ENCODE measurements around the gene RNF126. TPM values are rescaled to one million over a fixed set of nuclear protein-coding genes. Genes with fewer than 3 reads are reported as not detected.

The RNF126 gene
- 20.0 TPM for total RNA-seq

DNA sequence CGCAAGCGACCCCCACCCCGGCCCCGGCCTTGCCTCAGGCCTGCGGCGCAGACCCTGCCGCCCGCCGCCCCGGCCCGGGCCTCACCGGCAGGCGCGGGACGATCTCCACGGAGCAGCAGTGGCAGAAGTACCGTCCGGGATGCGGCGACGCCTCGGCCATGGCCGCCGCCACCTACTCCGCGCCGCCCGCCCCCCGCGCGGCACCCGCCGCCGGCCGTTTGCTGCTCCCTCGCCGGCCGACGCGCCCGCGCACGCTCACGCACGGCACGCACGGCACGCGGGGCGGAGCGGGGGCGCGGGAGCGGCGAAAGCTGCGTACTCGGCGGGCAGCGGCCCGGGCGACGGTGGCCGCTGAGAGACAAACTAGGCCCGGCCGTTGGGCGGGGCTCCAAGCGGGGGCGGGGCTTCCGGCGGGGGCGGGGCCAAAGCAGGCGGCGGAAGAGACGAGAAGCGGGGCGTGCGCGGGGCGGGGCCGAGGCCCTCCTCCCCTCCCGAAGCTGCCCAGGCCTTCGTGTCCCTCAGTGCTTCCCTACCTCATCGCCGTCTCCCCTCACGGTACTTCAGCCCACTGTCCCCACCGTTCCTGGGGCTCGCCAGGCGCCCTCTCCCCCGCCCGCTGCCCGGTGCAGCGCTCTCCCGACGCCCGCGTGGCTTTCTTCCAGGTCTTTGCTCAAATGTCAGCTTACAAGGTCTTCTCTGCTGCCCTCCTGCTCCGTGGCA is at the start of gene RNF126:
Gene RNF126 (minus strand): TSS at position 253 of the 720 bp plus-strand sequence. CDS start 93 bp downstream, at position 160.

DNA sequence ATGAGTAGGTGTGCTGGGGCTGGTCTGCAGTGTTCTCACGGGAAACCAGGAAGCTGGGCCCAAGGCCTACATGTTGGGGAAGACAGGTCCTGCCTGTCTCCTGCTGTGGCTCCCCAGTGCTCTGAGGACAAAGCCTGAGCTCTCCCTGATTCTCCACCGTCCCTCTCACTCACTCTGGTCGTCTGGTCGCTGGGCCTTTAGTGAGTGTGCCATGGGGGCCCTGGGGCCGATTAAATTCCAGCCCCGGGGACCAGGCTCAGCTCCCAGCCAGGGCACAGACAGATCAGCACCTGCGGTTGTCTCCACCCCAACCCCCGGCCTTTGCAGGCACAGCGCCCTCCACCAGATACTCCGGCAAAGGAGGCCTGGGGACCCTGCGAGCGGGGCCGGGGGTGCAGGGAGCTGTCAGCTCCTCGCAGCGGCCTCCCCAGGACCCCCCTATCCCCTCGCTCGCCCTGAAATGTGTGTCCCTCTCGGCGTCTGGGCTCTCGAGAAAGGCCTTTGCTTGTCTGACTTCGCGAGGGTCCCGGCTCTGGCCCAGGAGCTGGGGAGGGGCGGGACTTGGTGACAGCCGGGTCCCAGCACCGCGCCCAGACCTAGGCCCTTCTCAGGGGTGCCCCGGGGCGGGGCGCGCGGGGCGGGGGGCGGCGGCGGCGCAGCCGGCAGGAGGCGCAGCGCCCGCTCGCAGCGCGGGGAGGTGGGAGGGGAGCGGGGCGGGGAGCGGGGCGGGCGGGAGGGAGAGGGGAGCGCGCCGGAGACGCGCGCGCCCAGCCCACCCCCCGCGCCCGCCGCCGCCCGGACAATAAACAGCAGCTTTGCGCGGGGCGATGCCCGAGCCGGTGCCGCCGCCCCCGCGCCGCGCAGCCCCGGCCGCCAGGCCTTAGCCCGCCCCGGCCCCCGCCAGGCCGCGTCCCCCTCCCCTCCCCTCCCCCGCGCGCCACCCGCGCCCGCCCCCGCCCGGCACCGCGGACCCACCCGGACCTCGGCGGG is 45.4 kb upstream of the RNF126 start, which contains the start of gene PALM:
Gene PALM (plus strand): TSS at position 782 of the 990 bp plus-strand sequence. CDS start 212 bp downstream, outside the sequence.

DNA sequence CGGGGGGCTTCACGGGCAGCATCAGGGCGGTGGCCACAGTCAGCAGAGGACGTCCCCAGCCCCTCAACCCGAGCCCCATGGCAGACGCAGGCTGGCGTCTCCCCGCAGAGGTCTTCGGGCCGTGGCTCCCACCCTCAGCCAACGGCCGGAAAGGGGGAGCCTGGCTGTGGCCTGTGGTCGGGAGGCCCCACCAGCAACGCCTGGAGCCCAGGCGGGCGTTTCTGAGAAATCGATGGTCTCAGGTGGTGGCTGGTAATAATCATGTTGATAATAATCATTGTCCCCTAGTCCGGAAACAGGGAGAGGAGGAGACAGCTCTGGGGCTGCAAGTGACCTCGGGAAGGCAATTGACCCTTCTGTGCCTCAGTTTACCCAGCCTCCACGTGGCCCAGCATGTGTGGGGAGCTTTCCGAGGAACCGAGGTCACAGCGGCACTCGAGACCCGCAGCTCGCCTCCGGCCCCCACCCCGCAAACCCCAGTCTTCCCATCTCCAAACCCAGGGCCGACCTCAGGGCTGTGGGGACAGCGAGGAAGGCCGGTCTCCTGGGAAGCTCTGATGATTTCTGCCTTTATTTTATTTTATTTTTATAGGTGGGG is 32.4 kb upstream of the RNF126 start, which contains the start of gene PRSS57:
Gene PRSS57 (minus strand): TSS at position 101 of the 598 bp plus-strand sequence. CDS start 22 bp downstream, at position 79.

DNA sequence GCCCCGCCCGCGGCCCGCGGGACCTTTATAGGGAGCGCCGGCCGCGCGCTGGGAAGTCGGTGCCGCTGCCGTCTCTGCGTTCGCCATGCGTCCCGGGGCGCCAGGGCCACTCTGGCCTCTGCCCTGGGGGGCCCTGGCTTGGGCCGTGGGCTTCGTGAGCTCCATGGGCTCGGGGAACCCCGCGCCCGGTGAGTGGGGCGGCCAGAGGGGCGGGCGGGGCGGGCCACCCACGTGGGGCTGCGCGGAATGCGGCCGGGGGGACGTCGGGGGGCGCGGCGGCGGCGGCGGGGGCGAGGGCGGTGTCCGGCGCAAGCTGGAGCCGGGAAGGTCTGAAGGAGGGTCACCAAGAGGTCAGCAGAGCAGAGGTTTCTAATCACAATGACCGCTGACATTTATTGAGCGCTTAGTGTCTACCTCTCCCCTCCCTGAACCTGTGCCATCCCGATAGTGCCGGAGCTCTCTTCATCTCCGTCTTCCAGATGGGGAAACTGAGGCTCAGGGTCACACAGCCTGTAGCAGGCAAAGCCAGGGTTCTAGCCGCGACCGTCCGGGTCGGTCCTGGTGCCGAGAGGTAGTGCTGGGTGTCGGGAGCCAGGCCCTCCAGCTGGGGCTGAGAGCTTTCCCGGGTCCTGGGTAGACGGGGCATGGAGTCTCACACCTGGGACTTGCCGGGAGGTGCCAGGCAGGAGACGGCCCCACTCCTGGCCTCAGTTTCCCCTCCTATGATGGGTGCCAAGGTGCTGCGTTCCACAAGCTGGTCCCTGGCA is 13.5 kb upstream of the RNF126 start, which contains the start of gene FSTL3:
Gene FSTL3 (plus strand): TSS at position 54 of the 767 bp plus-strand sequence. CDS start 32 bp downstream, at position 86.

DNA sequence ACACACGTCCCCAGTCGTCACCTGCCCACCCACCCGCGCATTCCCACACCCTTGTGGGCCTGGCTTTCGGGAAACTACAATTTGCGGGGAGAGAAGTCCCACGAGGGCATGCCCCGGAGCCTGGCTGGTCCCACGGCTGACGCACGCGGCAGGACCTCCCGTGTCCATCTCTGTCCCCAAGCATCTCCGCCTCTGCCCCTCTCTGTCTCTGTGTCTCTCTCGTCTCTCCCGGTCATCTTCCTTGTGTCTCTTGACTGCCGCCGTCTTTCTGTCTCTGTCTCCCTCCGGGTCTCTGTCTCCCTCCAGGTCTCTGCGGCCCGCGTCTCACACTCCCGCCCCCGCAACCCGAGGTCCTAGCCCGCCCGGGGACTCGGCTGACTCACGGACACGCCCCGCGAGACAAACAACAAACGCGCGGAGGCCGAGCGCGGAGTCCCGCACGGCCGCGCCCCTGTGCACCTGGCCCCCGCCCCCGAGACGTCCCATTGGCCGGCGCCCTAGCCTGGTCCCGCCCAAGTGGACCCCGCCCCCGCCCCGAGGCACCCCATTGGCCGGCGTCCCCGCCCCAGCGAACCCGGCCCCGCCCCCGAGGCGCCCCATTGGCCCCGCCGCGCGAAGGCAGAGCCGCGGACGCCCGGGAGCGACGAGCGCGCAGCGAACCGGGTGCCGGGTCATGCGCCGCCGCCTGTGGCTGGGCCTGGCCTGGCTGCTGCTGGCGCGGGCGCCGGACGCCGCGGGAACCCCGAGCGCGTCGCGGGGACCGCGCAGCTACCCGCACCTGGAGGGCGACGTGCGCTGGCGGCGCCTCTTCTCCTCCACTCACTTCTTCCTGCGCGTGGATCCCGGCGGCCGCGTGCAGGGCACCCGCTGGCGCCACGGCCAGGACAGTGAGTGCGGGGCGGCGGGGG is 23.5 kb downstream of the RNF126 start, which contains the start of gene FGF22:
Gene FGF22 (plus strand): TSS at position 627 of the 908 bp plus-strand sequence. CDS start 47 bp downstream, at position 674.

DNA sequence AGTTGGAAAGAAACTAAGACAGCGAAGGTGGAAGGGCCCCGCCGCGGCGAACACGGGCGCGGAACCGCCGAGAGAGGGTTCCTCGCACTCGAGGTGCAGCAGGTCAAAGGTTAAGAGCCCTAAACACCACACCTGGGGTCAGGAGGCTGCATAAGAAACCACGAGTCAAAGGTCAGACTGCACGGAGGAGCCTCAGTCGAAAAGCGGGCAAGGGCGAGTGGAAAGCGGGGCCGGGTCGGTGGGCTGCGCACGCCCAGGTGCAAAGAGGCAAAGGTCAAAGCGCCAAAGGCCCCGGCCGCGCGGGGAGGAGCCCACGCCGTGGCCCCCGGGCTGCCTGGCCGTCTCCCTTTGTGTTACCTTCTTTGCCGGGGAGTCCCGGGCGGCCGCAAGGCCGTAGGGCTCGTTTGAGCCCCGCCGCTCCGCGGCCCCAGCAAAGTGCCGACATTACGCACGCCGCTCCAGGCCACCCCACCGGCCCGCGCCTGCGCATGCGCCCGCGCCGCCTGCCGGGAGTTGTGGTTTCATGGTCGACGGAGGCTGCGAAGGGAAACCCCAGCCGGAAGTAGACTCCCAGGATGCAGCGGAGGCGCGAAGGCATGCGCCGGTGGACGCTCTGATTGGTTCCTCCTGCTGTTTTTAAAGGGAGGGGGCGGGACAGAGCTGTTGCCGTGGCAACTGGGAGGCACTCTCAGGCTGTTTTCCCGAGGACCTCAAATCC is 29.8 kb downstream of the RNF126 start, which contains the start of gene POLRMT:
Gene POLRMT (minus strand): TSS at position 470 of the 718 bp plus-strand sequence. CDS start 25 bp downstream, at position 445.

Other genes starting within 250 kb of the RNF126 start
- 18.2 TPM for gene SHC2, start 202.2 kb downstream of the RNF126 start, total RNA-seq
- gene MADCAM1, start 166.7 kb downstream of the RNF126 start, total RNA-seq: 0.63 TPM
- gene TPGS1, start 155.7 kb downstream of the RNF126 start, total RNA-seq: 18.8 TPM
- 41.6 TPM for gene CDC34, start 131.5 kb downstream of the RNF126 start, total RNA-seq
- gene GZMM, start 119.2 kb downstream of the RNF126 start, total RNA-seq: not detected
- 101 TPM for gene BSG, start 90.6 kb downstream of the RNF126 start, total RNA-seq
- 9.1 TPM for gene HCN2, start 73.3 kb downstream of the RNF126 start, total RNA-seq
- 21.6 TPM for gene POLRMT, start 29.7 kb downstream of the RNF126 start, total RNA-seq
- 0.63 TPM for gene FGF22, start 23.3 kb downstream of the RNF126 start, total RNA-seq
- 2.8 TPM for gene FSTL3, start 13.2 kb upstream of the RNF126 start, total RNA-seq
- not detected for gene PRSS57, start 32.2 kb upstream of the RNF126 start, total RNA-seq
- 123 TPM for gene PALM, start 45.7 kb upstream of the RNF126 start, total RNA-seq
- not detected for gene MISP, start 87.9 kb upstream of the RNF126 start, total RNA-seq
- gene PTBP1, start 134.2 kb upstream of the RNF126 start, total RNA-seq: 60.7 TPM
- gene PLPPR3, start 158.7 kb upstream of the RNF126 start, total RNA-seq: 98.3 TPM
- gene AZU1, start 164.6 kb upstream of the RNF126 start, total RNA-seq: 0.94 TPM
- gene PRTN3, start 177.8 kb upstream of the RNF126 start, total RNA-seq: 0.94 TPM
- gene ELANE, start 189.1 kb upstream of the RNF126 start, total RNA-seq: not detected
- gene CFD, start 196.4 kb upstream of the RNF126 start, total RNA-seq: 0.31 TPM
- gene MED16, start 230.0 kb upstream of the RNF126 start, total RNA-seq: 35.4 TPM
- gene RNU6-9, start 230.3 kb upstream of the RNF126 start, total RNA-seq: not detected

All from parietal lobe (tissue), 1 donor.